Tibial nerve (tissue), 4 donors: ENCODE data around the gene NOS1AP. TPM values are rescaled to one million over a fixed set of nuclear protein-coding genes. Genes with fewer than 3 reads are reported as not detected.
"Not testable (repeated sequence)": the region's sequence is repeated elsewhere in the genome, so short reads cannot be mapped to it uniquely, and the experiment has no call there.

ENCODE experiments used
- DNase-seq, 2 donors: peaks; one replicate each; pipeline ENCODE4 v3.0.0-alpha.2; 2019; ENCODE audit warnings: low spot score in 2 of 2
- H3K27ac ChIP-seq, 4 donors: fragments of 200-600 bp; sonication (generic) in 3 of 4; one replicate each; pipeline ENCODE4 v1.5.1; 2017 to 2019; ENCODE audit warnings: mild to moderate bottlenecking in 1 of 4
- H3K27me3 ChIP-seq, 2 donors: fragments of 200-600 bp; sonication (generic) in 1 of 2; one replicate each; pipeline versions ENCODE4 v1.5.1 to v1.6.0; 2017 to 2019
- H3K36me3 ChIP-seq, 3 donors: fragments of 200-600 bp; sonication (generic); one replicate each; pipeline ENCODE4 v1.5.1; 2018 to 2019
- H3K4me1 ChIP-seq, 4 donors: fragments of 200-600 bp; sonication (generic) in 3 of 4; one replicate each; pipeline ENCODE4 v1.5.1; 2017 to 2019
- H3K4me3 ChIP-seq, 4 donors: fragments of 200-600 bp; sonication (generic) in 3 of 4; one replicate each; pipeline ENCODE4 v1.5.1; 2017 to 2019; ENCODE audit warnings: mild to moderate bottlenecking in 1 of 4, moderate library complexity in 1 of 4
- H3K9me3 ChIP-seq, 4 donors: fragments of 200-600 bp; sonication (generic) in 3 of 4; one replicate each; pipeline ENCODE4 v1.5.1; 2017 to 2019
- CTCF ChIP-seq, 5 experiments: fragments of 200-600 bp in 3 of 5; fragments of 450-650 bp in 2 of 5; sonication (generic) in 3 of 5; IDR thresholded peaks; one replicate each; pipeline ENCODE4 v1.5.1; 2016 to 2019; ENCODE audit warnings: antibody characterized with exemption in 5 of 5, mild to moderate bottlenecking in 3 of 5, moderate library complexity in 2 of 5
- EP300 ChIP-seq, 2 donors: sonication (generic); formaldehyde crosslinking; IDR thresholded peaks; one replicate each; pipeline ENCODE4 v1.6.1; 2017; ENCODE audit warnings: antibody characterized with exemption in 2 of 2, mild to moderate bottlenecking in 1 of 2
- POLR2A ChIP-seq, 2 donors: fragments of 450-650 bp; IDR thresholded peaks; one replicate each; pipeline ENCODE4 v1.6.1; 2017; ENCODE audit warnings: antibody characterized with exemption in 2 of 2, mild to moderate bottlenecking in 2 of 2, moderate library complexity in 2 of 2
- WGBS, 2 donors: methylation state at CpG; one replicate each; pipeline ENCODE4 v1.1.5; 2018; 5-methylcytosine and 5-hydroxymethylcytosine counted together
- total RNA-seq, 4 donors: library from RNA; depleted of rRNA; stranded (reverse); fragments of >200 nt; gene quantifications; one replicate each; pipeline ENCODE4 v1.1.0, GENCODE V29; 2016

Gene NOS1AP
- total RNA-seq, 4 donors from 2014 or later, result 2.7 to 11.2 (median 5.3) TPM

- 78 to 81% methylated on average over 2 of the region's 2 CpGs for WGBS, 2 donors
Measured at GRCh38 chr1:162065016-162065415, 4.5 kb upstream of the NOS1AP start.

GRCh38 chr1:162066836-162067235, 2.7 kb upstream of the NOS1AP start:
- H3K9me3 ChIP-seq, H3K36me3 ChIP-seq, H3K4me3 ChIP-seq, H3K27ac ChIP-seq, DNase-seq: not testable (repeated sequence)
- Histone ChIP-seq H3K4me1 (peaks cover 0 to 23% (median 9%) of the 10 kb centered on the region in 4 donors), H3K27me3 (peaks cover 0 to 18% of the 10 kb centered on the region in 2 donors)
- WGBS, 2 donors, result 80 to 85% methylated on average over 4 of the region's 4 CpGs

More at GRCh38 chr1:162065016-162065415, 4.5 kb upstream of the NOS1AP start:
- H3K4me1 ChIP-seq, result peaks cover 0 to 7% (median 3%) of the 10 kb centered on the region in 4 donors
- no peaks in the 10 kb centered on the region for H3K9me3 ChIP-seq
- TF ChIP-seq CTCF (IDR thresholded peaks at IDR 0.05) (no peak), POLR2A (IDR thresholded peaks at IDR 0.05) (no peak), EP300 (IDR thresholded peaks at IDR 0.05) (no peak)
- no peak overlapping the region for H3K27ac ChIP-seq
- no peak for DNase-seq
- no peak overlapping the region for H3K4me3 ChIP-seq
- peaks cover 0 to 8% of the 10 kb centered on the region in 2 donors for H3K27me3 ChIP-seq
- no peaks in the 10 kb centered on the region for H3K36me3 ChIP-seq

- no peak for TF ChIP-seq EP300 (IDR thresholded peaks at IDR 0.05)
- WGBS, 2 donors, result 59 to 91% methylated on average over 1 of the region's 1 CpG
- H3K4me1 ChIP-seq, result peaks cover 0 to 30% (median 9%) of the 10 kb centered on the region in 4 donors
- no peak overlapping the region for H3K4me3 ChIP-seq
- no peaks in the 10 kb centered on the region for H3K36me3 ChIP-seq
- DNase-seq, result no peak
- H3K27me3 ChIP-seq, result peaks cover 0 to 18% of the 10 kb centered on the region in 2 donors
- no peaks in the 10 kb centered on the region for H3K9me3 ChIP-seq
- no peak overlapping the region for H3K27ac ChIP-seq
Measured at GRCh38 chr1:162067466-162067865, 2.0 kb upstream of the NOS1AP start.

GRCh38 chr1:162068301-162068700, 1.2 kb upstream of the NOS1AP start:
- TF ChIP-seq POLR2A (IDR thresholded peaks at IDR 0.05) (no peak), EP300 (IDR thresholded peaks at IDR 0.05) (no peak), CTCF (IDR thresholded peaks at IDR 0.05) (no peak)
- peaks cover 0 to 18% of the 10 kb centered on the region in 2 donors for H3K27me3 ChIP-seq

GRCh38 chr1:162070094-162070748, 730 bp downstream of the NOS1AP start:
- no peak for DNase-seq
- 1 to 2% methylated on average over 7 to 29 of the region's 29 CpGs for WGBS, 2 donors
- Histone ChIP-seq H3K9me3 (peaks cover 0 to 10% (median 0%) of the 10 kb centered on the region in 4 donors), H3K27me3 (peaks cover 0 to 14% of the 10 kb centered on the region in 2 donors), H3K27ac (peak overlapping the region in 2 of 4 donors; percentile 68 to 83), H3K4me3 (peak overlapping the region; percentile 65 to 90 (median 73)), H3K4me1 (peaks cover 0 to 36% (median 9%) of the 10 kb centered on the region in 4 donors), H3K36me3 (peaks cover 0 to 8% (median 0%) of the 10 kb centered on the region in 3 donors)
- TF ChIP-seq POLR2A (IDR thresholded peaks at IDR 0.05) (no peak), EP300 (IDR thresholded peaks at IDR 0.05) (no peak), CTCF (IDR thresholded peaks at IDR 0.05) (no peak)

More at GRCh38 chr1:162068301-162068700, 1.2 kb upstream of the NOS1AP start:
- Histone ChIP-seq H3K36me3 (no peaks in the 10 kb centered on the region), H3K4me3 (no peak overlapping the region), H3K27ac (no peak overlapping the region), H3K4me1 (peaks cover 0 to 36% (median 9%) of the 10 kb centered on the region in 4 donors), H3K9me3 (no peaks in the 10 kb centered on the region)
- no peak for DNase-seq
- 94% methylated on average over 4 of the region's 4 CpGs for WGBS, 2 donors

GRCh38 chr1:162070825-162071224, 1.3 kb downstream of the NOS1AP start:
- Histone ChIP-seq H3K4me3 (peak overlapping the region; percentile 65 to 90 (median 73)), H3K27me3 (peaks cover 0 to 10% of the 10 kb centered on the region in 2 donors), H3K4me1 (peaks cover 0 to 36% (median 9%) of the 10 kb centered on the region in 4 donors), H3K27ac (no peak overlapping the region), H3K9me3 (peaks cover 0 to 10% (median 0%) of the 10 kb centered on the region in 4 donors), H3K36me3 (peaks cover 0 to 9% (median 0%) of the 10 kb centered on the region in 3 donors)
- no peak for DNase-seq
- 37 to 55% methylated on average over 7 of the region's 7 CpGs for WGBS, 2 donors
- no peak for TF ChIP-seq CTCF (IDR thresholded peaks at IDR 0.05)
- no peak for TF ChIP-seq EP300 (IDR thresholded peaks at IDR 0.05)
- no peak for TF ChIP-seq POLR2A (IDR thresholded peaks at IDR 0.05)
